GM20000 (cell line): ENCODE results near the gene IRF6.
"Not testable (repeated sequence)": the region's sequence is repeated elsewhere in the genome, so short reads cannot be mapped to it uniquely, and the experiment has no call there.

Experiments
- DNase-seq: peaks from one replicate; pipeline ENCODE4 v3.0.0; 2012; ENCODE audit warnings: low spot score
- CTCF ChIP-seq: IDR thresholded peaks from 2 replicates; pipeline ENCODE4 v1.5.1; 2012; ENCODE audit warnings: mild to moderate bottlenecking, control low read depth; ENCODE audit errors: extremely low read depth, missing control alignments

IRF6 gene

GRCh38 chr1:209803568-209803967 lies 2.4 kb downstream of the IRF6 start:
- DNase-seq: no peak

GRCh38 chr1:209802780-209803152 lies 3.2 kb downstream of the IRF6 start:
- DNase-seq: no peak
- TF ChIP-seq CTCF: no peak

More at GRCh38 chr1:209803568-209803967, 2.4 kb downstream of the IRF6 start:
- TF ChIP-seq CTCF: no peak

- no peak for TF ChIP-seq CTCF
- DNase-seq: no peak
These were observed 3.7 kb downstream of the IRF6 start for GRCh38 chr1:209802117-209802779.

- no peak for TF ChIP-seq CTCF
- no peak for DNase-seq
These were observed 4.7 kb downstream of the IRF6 start for GRCh38 chr1:209800984-209801834.

- no peak for DNase-seq
- TF ChIP-seq CTCF: no peak
These were observed 7.8 kb downstream of the IRF6 start for GRCh38 chr1:209797978-209798639.

GRCh38 chr1:209793711-209794110 lies 12.2 kb downstream of the IRF6 start:
- DNase-seq: not testable (repeated sequence)

GRCh38 chr1:209791920-209792319 lies 14.0 kb downstream of the IRF6 start:
- TF ChIP-seq CTCF: no peak

More at GRCh38 chr1:209791920-209792319, 14.0 kb downstream of the IRF6 start:
- no peak for DNase-seq
